ENCODE results near the gene HMCES.
"Not testable (repeated sequence)": the region's sequence is repeated elsewhere in the genome, so short reads cannot be mapped to it uniquely, and the experiment has no call there.

- TF ChIP-seq, protein P1, sequence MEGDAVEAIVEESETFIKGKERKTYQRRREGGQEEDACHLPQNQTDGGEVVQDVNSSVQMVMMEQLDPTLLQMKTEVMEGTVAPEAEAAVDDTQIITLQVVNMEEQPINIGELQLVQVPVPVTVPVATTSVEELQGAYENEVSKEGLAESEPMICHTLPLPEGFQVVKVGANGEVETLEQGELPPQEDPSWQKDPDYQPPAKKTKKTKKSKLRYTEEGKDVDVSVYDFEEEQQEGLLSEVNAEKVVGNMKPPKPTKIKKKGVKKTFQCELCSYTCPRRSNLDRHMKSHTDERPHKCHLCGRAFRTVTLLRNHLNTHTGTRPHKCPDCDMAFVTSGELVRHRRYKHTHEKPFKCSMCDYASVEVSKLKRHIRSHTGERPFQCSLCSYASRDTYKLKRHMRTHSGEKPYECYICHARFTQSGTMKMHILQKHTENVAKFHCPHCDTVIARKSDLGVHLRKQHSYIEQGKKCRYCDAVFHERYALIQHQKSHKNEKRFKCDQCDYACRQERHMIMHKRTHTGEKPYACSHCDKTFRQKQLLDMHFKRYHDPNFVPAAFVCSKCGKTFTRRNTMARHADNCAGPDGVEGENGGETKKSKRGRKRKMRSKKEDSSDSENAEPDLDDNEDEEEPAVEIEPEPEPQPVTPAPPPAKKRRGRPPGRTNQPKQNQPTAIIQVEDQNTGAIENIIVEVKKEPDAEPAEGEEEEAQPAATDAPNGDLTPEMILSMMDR (conservative IDR thresholded peaks at IDR 0.05) = not testable (repeated sequence)
- TF ChIP-seq ZFX (IDR thresholded peaks at IDR 0.05) = not testable (repeated sequence)
These were observed 13.7 kb upstream of the HMCES start for GRCh38 chr3:129264994-129265393.

Data from C4-2B (cell line).